GM23248 (cell line): Measurements from ENCODE around the gene PARK7. TPM values are rescaled to one million over a fixed set of nuclear protein-coding genes. Genes with fewer than 3 reads are reported as not detected.
"Not testable (repeated sequence)": the region's sequence is repeated elsewhere in the genome, so short reads cannot be mapped to it uniquely, and the experiment has no call there.

Experiments
- DNase-seq: peaks from one replicate; pipeline ENCODE4 v3.0.0-alpha.2; 2015
- H2AFZ ChIP-seq: fragments of 200-600 bp; sonication (generic); 2 replicates; pipeline ENCODE4 v1.6.1; 2016; ENCODE audit warnings: antibody characterized with exemption
- H3F3A ChIP-seq: fragments of 200-600 bp; sonication (generic); 2 replicates; pipeline ENCODE4 v1.6.1; 2016; ENCODE audit warnings: mild to moderate bottlenecking, antibody characterized with exemption, mixed run types; ENCODE audit not compliant: insufficient read depth
- H3K27ac ChIP-seq: fragments of 200-600 bp; sonication (generic); 2 replicates; pipeline ENCODE4 v1.5.1; 2016; ENCODE audit warnings: mild to moderate bottlenecking
- H3K27me3 ChIP-seq: fragments of 200-600 bp; sonication (generic); replicated peaks from 2 replicates; pipeline ENCODE4 v1.6.1; 2016; ENCODE audit warnings: mild to moderate bottlenecking; ENCODE audit not compliant: insufficient read depth
- H3K36me3 ChIP-seq: fragments of 200-600 bp; sonication (generic); 2 replicates; pipeline ENCODE4 v1.6.1; 2016; ENCODE audit warnings: low read depth, mild to moderate bottlenecking
- H3K4me1 ChIP-seq: fragments of 200-600 bp; sonication (generic); 2 replicates; pipeline ENCODE4 v1.6.1; 2016; ENCODE audit warnings: mild to moderate bottlenecking; ENCODE audit not compliant: insufficient read depth
- H3K4me2 ChIP-seq: fragments of 200-600 bp; sonication (generic); one replicate; pipeline ENCODE4 v1.6.1; 2016; ENCODE audit warnings: mild to moderate bottlenecking; ENCODE audit not compliant: unreplicated experiment
- H3K4me3 ChIP-seq: fragments of 200-600 bp; sonication (generic); 2 replicates; pipeline ENCODE4 v1.5.1; 2016; ENCODE audit warnings: mild to moderate bottlenecking
- H3K79me2 ChIP-seq: fragments of 200-600 bp; sonication (generic); 2 replicates; pipeline ENCODE4 v1.6.1; 2016; ENCODE audit warnings: mild to moderate bottlenecking; ENCODE audit not compliant: insufficient read depth
- H3K9ac ChIP-seq: fragments of 200-600 bp; sonication (generic); 2 replicates; pipeline ENCODE4 v1.6.1; 2016; ENCODE audit warnings: mild to moderate bottlenecking
- H3K9me2 ChIP-seq: fragments of 200-600 bp; sonication (generic); 2 replicates; pipeline ENCODE4 v1.6.1; 2016; ENCODE audit warnings: mixed run types, mild to moderate bottlenecking, moderate library complexity; ENCODE audit not compliant: insufficient read depth
- H3K9me3 ChIP-seq: fragments of 200-600 bp; sonication (generic); one replicate; pipeline ENCODE4 v1.6.1; 2017; ENCODE audit warnings: low read depth
- H4K20me1 ChIP-seq: fragments of 200-600 bp; sonication (generic); 2 replicates; pipeline ENCODE4 v1.6.0; 2016; ENCODE audit not compliant: insufficient read depth
- EZH2 ChIP-seq: fragments of 200-600 bp; sonication (generic); IDR thresholded peaks from 2 replicates; pipeline ENCODE4 v1.6.1; 2018; ENCODE audit warnings: antibody characterized with exemption, mild to moderate bottlenecking; ENCODE audit not compliant: insufficient read depth, poor library complexity, severe bottlenecking
- EZH2phosphoT487 ChIP-seq: fragments of 200-600 bp; sonication (generic); IDR thresholded peaks from 2 replicates; pipeline ENCODE4 v1.6.1; 2018; ENCODE audit warnings: antibody characterized with exemption, moderate library complexity, mild to moderate bottlenecking, low read depth; ENCODE audit not compliant: insufficient read depth
- WGBS, 2 experiments: methylation state at CpG; one replicate each; pipeline ENCODE4 v1.1.6; 2015 to 2017; ENCODE audit warnings: low lambda C conversion rate in 2 of 2, low coverage in 1 of 2; ENCODE audit errors: missing lambda C conversion rate in 2 of 2; 5-methylcytosine and 5-hydroxymethylcytosine counted together
- in situ Hi-C: fragments of 300-500 bp; cut with MboI; formaldehyde crosslinking; loops from 2 replicates; pipeline ENCODE4 v1.15.0; 2020
- polyA plus RNA-seq: library from polyadenylated mRNA; unstranded; fragments of >200 nt; fragmentation: Nextera tagmentation; extraction: Ambion mirVana; gene quantifications from 2 replicates; pipeline ENCODE4 v1.2.1, GENCODE V29; 2016
- total RNA-seq: library from RNA; depleted of rRNA; stranded (reverse); fragments of >200 nt; shearing (Covaris generic); gene quantifications from 2 replicates; pipeline ENCODE4 v1.2.3, GENCODE V29; 2014

PARK7 gene
- total and polyA plus RNA-seq, 2 experiments from 2014 or later = 191 to 514 TPM

DNA sequence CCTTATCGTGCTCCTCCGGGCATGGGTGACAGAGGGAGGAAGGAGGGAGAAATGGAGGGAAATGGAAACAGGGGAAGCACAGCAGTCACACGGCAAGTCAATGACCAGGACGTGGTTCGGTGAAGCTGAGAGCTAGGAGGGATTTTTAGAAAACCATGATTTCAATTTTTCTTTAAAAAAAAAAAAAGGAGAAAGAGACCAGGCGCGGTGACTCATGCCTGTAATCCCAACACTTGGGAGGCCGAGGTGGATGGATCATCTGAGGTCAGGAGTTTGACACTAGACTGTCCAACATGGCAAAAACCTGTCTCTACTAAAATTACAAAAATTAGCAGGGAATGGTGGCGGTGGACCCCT, 20.1 kb upstream of the PARK7 start:
- H3K27ac ChIP-seq = no peak overlapping the region
- H3K4me1 ChIP-seq = no peaks in the 10 kb centered on the region
- H3K9me2 ChIP-seq = no peaks in the 10 kb centered on the region
- H3K9ac ChIP-seq = no peak overlapping the region
- no peaks in the 10 kb centered on the region for H3K79me2 ChIP-seq
- H4K20me1 ChIP-seq = no peaks in the 10 kb centered on the region
- no peaks in the 10 kb centered on the region for H3K36me3 ChIP-seq
- peak; percentile 35 for DNase-seq
- H3K4me3 ChIP-seq = no peak overlapping the region
- no peak overlapping the region for H2AFZ ChIP-seq
- H3K27me3 ChIP-seq = peaks cover 6% of the 10 kb centered on the region
- no peaks in the 10 kb centered on the region for H3F3A ChIP-seq
- in situ Hi-C loops = no loop called here
- WGBS, 2 experiments = 83 to 84% methylated on average over 9 of the region's 9 CpGs
- peak overlapping the region; percentile 34 for H3K4me2 ChIP-seq
- no peaks in the 10 kb centered on the region for H3K9me3 ChIP-seq
- TF ChIP-seq EZH2 (no peak), EZH2phosphoT487 (no peak)

DNA sequence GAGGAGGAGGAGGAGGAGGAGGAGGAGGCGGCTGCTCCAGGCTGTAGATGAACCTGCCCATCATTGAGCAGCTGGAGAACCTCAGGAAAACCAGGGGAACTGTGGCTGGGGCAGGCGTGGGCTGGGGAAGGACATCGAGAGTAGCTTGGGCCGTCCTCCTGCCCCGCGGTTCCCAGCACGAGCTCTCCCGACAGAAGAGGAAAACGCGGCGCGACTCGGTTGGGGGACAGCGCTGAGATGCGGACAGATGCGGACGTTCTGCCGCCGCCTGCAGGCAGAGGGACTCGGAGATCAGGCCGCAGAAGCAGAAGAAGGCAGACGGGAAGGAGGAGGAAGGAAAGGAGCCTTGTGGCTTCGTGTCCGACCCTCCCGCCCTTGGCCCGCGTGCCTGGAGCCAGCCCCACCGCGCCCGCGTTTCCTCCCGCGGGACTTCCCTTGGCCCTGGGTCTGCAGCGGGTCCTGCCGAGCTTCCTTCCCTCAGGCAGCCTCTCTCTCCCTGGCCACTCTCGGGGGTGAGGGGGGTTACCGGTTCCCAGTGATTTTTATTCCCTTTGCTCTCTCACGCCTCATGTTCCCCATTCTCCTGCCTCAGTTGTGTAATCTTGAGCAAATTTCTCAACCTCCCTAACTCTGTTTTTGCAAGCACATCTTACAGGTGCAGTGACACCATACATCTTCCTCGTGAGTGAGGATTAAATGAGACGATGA, 19.1 kb upstream of the PARK7 start:
- no peak overlapping the region for H3K9ac ChIP-seq
- peak overlapping the region; percentile 56 for H3K4me3 ChIP-seq
- no peaks in the 10 kb centered on the region for H4K20me1 ChIP-seq
- no peaks in the 10 kb centered on the region for H3F3A ChIP-seq
- no peaks in the 10 kb centered on the region for H3K9me2 ChIP-seq
- 13% methylated on average over 36 to 40 of the region's 40 CpGs for WGBS, 2 experiments
- peaks cover 6% of the 10 kb centered on the region for H3K27me3 ChIP-seq
- no peaks in the 10 kb centered on the region for H3K79me2 ChIP-seq
- no peak overlapping the region for H3K27ac ChIP-seq
- TF ChIP-seq EZH2phosphoT487 (no peak), EZH2 (no peak)
- H2AFZ ChIP-seq = peak overlapping the region; percentile 65
- H3K4me1 ChIP-seq = no peaks in the 10 kb centered on the region
- DNase-seq = peak; percentile 70
- in situ Hi-C loops = no loop called here
- H3K36me3 ChIP-seq = no peaks in the 10 kb centered on the region
- H3K4me2 ChIP-seq = peak overlapping the region; percentile 34
- no peaks in the 10 kb centered on the region for H3K9me3 ChIP-seq

DNA sequence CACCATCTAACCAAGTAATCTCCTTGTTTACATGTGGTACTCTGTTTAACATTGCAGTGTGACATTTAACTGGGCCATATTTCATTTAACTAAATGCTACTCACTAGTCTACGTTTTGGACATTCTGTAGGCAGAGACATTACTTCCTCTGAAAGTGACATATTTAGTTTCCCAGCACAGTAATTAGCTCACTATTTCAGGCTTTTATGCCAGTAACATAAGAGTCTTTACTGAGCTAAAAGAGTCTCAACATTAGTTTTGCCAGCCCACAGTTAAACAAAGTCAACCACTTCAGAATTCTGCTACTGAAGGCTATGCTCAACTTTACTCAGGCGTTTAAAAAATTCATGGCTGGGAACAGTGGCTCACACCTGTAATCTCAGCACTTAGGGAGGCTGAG, 18.3 kb upstream of the PARK7 start:
- no peak overlapping the region for H3K27ac ChIP-seq
- TF ChIP-seq EZH2 (no peak), EZH2phosphoT487 (no peak)
- DNase-seq = no peak
- WGBS, 2 experiments = 82 to 91% methylated on average over 2 of the region's 2 CpGs
- H3K36me3 ChIP-seq = no peaks in the 10 kb centered on the region
- no peaks in the 10 kb centered on the region for H4K20me1 ChIP-seq
- peaks cover 6% of the 10 kb centered on the region for H3K27me3 ChIP-seq
- H3K4me2 ChIP-seq = no peak overlapping the region
- H3F3A ChIP-seq = no peaks in the 10 kb centered on the region
- no peaks in the 10 kb centered on the region for H3K4me1 ChIP-seq
- no peak overlapping the region for H2AFZ ChIP-seq
- in situ Hi-C loops = no loop called here
- no peak overlapping the region for H3K4me3 ChIP-seq
- H3K9me3 ChIP-seq = no peaks in the 10 kb centered on the region
- H3K9ac ChIP-seq = no peak overlapping the region
- no peaks in the 10 kb centered on the region for H3K9me2 ChIP-seq
- no peaks in the 10 kb centered on the region for H3K79me2 ChIP-seq

DNA sequence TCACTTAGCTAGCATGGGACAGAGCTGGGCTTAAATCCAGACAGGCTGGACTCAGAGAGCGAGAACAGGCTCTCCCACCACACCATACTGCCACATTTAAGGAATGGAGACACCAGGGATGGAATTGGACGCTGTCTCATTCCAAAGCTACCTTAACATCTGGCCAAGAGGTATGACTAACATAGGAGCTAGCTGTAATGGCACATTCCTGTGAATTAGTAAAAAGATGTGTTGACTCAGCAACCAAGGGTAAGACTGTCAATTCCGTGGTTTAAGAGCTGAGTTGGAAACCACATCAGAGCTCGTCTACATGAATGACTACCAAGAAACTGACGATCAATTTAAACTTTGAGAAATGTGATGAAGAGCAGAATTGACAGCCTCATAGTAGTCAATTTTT, 12.6 kb upstream of the PARK7 start:
- no peak overlapping the region for H3K9ac ChIP-seq
- H3F3A ChIP-seq = peaks cover 17% of the 10 kb centered on the region
- in situ Hi-C loops = no loop called here
- DNase-seq = peak; percentile 91
- 2 to 3% methylated on average over 5 of the region's 5 CpGs for WGBS, 2 experiments
- H2AFZ ChIP-seq = no peak overlapping the region
- no peaks in the 10 kb centered on the region for H3K36me3 ChIP-seq
- no peaks in the 10 kb centered on the region for H3K79me2 ChIP-seq
- 0 out of 2 replicates have a peak overlapping the region, but pooled peaks have one; percentile 11 for H3K27ac ChIP-seq
- TF ChIP-seq EZH2phosphoT487 = 0 out of 2 replicates have a peak, but pooled peaks have one; percentile 20
- TF ChIP-seq EZH2 = no peak
- H3K9me3 ChIP-seq = no peaks in the 10 kb centered on the region
- H3K4me1 ChIP-seq = peaks cover 11% of the 10 kb centered on the region
- no peak overlapping the region for H3K4me3 ChIP-seq
- no peaks in the 10 kb centered on the region for H3K27me3 ChIP-seq
- no peaks in the 10 kb centered on the region for H4K20me1 ChIP-seq
- no peaks in the 10 kb centered on the region for H3K9me2 ChIP-seq
- H3K4me2 ChIP-seq = peak overlapping the region; percentile 35

DNA sequence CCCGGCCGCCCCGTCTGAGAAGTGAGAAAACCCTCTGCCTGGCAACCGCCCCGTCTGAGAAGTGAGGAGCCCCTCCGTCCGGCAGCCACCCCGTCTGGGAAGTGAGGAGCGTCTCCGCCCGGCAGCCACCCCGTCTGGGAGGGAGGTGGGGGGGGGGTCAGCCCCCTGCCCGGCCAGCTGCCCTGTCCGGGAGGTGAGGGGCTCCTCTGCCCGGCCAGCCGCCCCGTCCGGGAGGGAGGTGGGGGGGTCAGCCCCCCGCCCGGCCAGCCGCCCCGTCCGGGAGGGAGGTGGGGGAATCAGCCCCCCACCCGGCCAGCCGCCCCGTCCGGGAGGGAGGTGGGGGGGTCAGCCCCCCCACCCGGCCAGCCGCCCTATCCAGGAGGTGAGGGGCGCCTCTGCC, 8.7 kb upstream of the PARK7 start:
- H3K27me3 ChIP-seq, DNase-seq, H3K9ac ChIP-seq, H3K4me3 ChIP-seq, H3K36me3 ChIP-seq, H4K20me1 ChIP-seq, H2AFZ ChIP-seq, H3K79me2 ChIP-seq, H3K4me2 ChIP-seq, H3K9me2 ChIP-seq, in situ Hi-C loops, H3K9me3 ChIP-seq, H3K27ac ChIP-seq: not testable (repeated sequence)
- Histone ChIP-seq H3K4me1 (peaks cover 16% of the 10 kb centered on the region), H3F3A (peaks cover 31% of the 10 kb centered on the region)
- 80% methylated on average over 5 of the region's 30 CpGs; no CpG with 5 or more reads in 1 of the 2 experiments for WGBS, 2 experiments
